GM10847 (cell line): Measurements from ENCODE around the gene CA9.

Experiments
- POLR2A ChIP-seq: IDR thresholded peaks from 2 replicates; pipeline ENCODE4 v1.6.1; 2011; ENCODE audit not compliant: insufficient read length; ENCODE audit errors: extremely low read depth

The CA9 gene

GRCh38 chr9:35673132-35674024 lies at the start of gene CA9:
Gene CA9, plus strand, starts transcription at chr9:35673928. Its CDS starts 32 bp downstream, at chr9:35673960.
- no peak for TF ChIP-seq POLR2A

GRCh38 chr9:35627575-35627974 lies 46.2 kb upstream of the CA9 start:
- TF ChIP-seq POLR2A: no peak

DNA sequence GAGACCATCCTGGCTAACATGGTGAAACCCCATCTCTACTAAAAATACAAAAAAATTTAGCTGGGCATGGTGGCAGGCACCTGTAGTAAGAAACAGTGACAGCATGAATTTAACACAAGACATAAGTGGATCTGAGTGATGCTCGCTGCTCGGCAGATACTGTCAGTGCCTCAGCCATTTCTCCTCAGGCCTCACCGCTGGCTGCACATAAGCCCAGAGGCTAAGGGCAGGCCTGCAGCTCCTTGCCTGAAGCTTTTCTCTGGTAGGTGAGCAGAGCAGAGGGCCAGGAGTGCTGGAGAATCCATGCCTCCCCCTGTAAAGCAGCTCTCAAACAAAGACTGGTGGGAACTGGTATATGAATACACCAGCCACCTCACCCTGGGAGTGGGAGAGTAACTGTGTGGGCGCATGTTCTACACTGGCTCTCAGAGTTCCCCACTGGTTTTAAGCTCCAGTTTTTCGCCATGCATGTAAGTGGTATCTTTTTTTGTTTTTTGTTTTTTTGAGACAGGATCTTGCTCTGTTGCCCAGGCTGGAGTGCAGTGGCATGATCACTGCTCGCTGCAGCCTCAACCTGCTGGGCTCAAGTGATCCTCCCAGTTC lies 45.2 kb upstream of the CA9 start:
- TF ChIP-seq POLR2A: no peak

- no peak for TF ChIP-seq POLR2A
These were observed 44.1 kb upstream of the CA9 start for GRCh38 chr9:35629597-35629996.

DNA sequence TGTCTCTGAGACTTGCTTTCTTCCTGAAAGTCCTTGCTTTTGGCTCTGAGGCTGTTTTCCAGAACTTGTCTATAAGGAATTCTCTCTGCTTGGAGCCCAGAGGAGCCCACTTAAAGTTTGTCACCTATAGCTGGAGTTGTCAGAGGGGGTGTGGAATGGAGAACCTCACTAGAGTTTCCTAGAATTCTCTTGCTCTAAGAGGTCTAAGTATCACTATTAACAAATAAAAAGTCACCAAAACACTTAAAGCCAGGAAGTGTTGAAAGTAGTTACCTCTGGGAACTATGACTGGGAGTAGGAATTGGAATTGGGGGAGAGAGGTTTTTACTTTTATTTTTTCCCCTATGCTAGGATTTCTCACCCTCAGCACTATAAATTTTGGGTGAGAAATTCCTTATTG lies 38.0 kb upstream of the CA9 start:
- TF ChIP-seq POLR2A: no peak

DNA sequence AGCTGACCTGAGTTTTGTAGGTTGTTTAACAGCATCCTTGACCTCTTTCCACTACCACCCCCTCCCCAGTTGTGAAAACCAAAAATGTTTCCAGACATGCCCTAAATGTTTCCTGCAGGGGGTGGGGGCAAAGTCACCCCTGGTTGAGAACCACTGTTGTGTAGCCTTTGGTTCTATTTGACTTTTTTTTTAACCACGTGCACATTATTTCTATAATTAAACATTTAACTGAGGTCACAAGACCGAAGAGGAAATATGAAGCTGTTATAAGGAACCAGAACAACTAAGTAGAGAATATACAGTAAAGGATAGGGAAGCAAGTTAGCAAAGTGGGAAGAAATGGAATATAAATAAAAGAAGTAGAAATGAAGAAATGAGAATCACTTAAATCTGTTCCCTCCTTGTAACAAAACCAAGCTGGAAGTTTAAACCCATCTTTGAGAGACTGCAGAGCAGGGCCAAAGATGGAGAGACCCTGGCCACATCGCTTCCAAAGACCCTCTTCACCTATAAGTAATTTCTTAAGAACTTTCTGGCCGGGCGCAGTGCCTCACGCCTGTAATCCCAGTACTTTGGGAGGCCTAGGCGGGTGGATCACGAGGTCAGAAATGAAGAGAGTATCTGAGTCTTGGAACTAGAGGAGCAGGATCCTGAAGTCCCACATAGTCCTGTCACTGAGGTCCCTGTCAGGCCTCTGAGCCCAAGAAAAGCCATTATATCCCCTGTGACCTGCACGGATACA lies 37.4 kb upstream of the CA9 start:
- no peak for TF ChIP-seq POLR2A

DNA sequence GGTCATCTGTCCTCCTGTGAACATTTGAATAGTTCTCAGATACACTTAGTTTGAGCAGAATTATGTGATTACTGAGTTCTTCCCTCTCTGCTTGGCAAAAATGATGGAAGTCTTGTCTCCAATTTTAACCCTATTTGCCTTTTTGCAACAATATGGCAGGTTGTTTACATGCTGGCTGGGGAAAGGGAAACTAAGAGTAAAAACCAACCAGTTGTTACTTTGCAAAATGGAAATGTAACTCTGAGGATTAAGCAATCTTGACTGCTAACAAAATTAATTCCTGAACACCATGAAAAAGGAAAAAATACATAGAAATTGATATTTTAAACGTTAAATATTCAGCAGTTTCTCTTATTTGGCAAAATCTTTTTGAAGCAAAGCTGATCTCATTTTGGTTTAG lies 34.1 kb upstream of the CA9 start:
- no peak for TF ChIP-seq POLR2A

DNA sequence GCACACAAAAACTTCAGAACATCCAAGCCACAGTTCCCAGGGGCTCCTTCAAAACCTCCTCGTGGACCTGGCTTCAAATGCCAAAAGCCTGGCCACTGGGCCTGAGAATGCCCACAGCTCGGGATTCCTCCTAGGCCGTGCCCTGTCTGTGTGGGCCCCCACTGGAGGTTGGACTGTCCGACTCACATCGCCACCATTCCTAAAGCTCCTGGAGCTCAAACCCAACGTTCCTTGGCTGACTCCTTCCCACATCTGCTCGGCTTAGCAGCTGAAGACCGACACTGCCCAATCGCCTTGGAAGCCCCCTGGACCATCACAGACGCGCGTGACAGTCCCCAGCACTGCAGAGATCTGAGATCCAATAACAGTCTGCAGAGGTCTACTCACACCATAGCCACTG lies 30.7 kb upstream of the CA9 start:
- no peak for TF ChIP-seq POLR2A

- TF ChIP-seq POLR2A: no peak
These were observed 27.6 kb upstream of the CA9 start for GRCh38 chr9:35646153-35646532.

- peak; percentile 71 for TF ChIP-seq POLR2A
These were observed 27.0 kb upstream of the CA9 start for GRCh38 chr9:35646533-35647265.

- no peak for TF ChIP-seq POLR2A
These were observed 24.0 kb upstream of the CA9 start for GRCh38 chr9:35649431-35650340.

DNA sequence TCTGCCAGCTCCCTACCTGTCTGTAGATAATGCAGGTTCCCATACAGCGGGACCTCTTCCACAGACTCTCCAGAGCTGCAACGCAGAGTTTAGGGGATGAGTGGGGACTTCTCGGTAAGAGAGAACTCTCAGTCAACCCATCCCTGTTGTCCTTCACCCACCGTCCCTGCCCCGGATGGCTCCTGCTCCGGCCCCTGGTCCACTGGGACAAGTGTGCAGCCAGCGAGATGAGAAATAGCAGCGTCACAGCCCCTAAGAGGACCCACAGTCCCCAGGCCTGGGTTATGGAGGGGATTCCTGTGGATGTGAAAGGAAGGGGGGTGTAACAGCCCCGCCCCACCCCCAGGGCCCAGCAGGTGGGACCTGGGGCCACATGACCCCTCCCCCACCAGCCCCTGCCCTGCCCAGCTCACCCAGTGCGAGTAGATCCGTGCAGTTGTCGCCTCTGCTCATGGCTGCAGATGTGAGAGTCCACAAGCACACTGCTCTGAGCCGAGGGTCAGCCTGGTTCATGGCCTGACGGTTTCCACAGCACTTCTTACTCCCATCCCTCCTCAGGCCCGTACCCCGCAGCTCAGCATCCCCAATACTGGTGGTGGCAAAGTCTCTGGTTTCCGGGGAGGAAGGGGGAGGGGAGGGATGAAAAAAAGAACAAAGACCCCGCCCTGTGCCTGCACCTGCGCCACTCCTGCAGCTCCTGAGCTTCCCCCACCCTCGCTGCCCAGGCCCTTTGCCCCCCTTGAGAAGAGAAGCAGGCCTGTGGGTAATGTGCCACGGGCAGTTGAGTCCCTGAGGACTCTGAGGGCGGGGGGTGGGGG lies 23.2 kb upstream of the CA9 start, which contains the start of gene SIT1:
SIT1 (minus strand) TSS at position 591 of the 818 bp plus-strand sequence; CDS start at position 513, 78 bp downstream.
- peak; percentile 40 for TF ChIP-seq POLR2A
